Neural progenitor cell (in vitro differentiated cells): ENCODE measurements around the gene PARD3B.

Experiments used
- CTCF ChIP-seq: fragments of 200-600 bp; sonication (generic); IDR thresholded peaks from 2 replicates; pipeline ENCODE4 v1.5.1; 2017; ENCODE audit warnings: antibody characterized with exemption, mild to moderate bottlenecking
- EZH2 ChIP-seq: fragments of 200-600 bp; sonication (generic); IDR thresholded peaks from 2 replicates; pipeline ENCODE4 v1.6.1; 2017; ENCODE audit warnings: antibody characterized with exemption, mild to moderate bottlenecking, moderate library complexity

GRCh38 chr2:205280596-205281236, 735.4 kb downstream of the PARD3B start:
- TF ChIP-seq CTCF (no peak), EZH2 (no peak)
